ENCODE measurements around the gene FAM110D. TPM values are rescaled to one million over a fixed set of nuclear protein-coding genes. Genes with fewer than 3 reads are reported as not detected.

FAM110D gene
- polyA plus RNA-seq, 1 of the 3 experiments (the other 2 are of a cell fraction) = 0.64 TPM

GRCh38 chr1:26145041-26145959, 13.6 kb upstream of the FAM110D start:
- Histone ChIP-seq H3K4me1 (ENCODE audit: control insufficient read depth in 1 of 2, insufficient read depth in 2 of 2, low read depth in 1 of 2, low read length in 1 of 2) (no peaks in the 10 kb centered on the region), H3K27ac (ENCODE audit: low read depth in 2 of 2, low read length in 1 of 2) (no peak overlapping the region), H3K4me3 (ENCODE audit: low read depth in 2 of 2, low read length in 1 of 2) (no peak overlapping the region), H3K79me2 (ENCODE audit: insufficient read depth) (no peaks in the 10 kb centered on the region), H3K4me2 (0 out of 2 replicates have a peak overlapping the region, but pooled peaks have one; percentile 37), H2AFZ (ENCODE audit: low read depth) (no peak overlapping the region), H3F3A (replicated peaks; ENCODE audit: insufficient read depth) (no peaks in the 10 kb centered on the region), H3K36me3 (replicated peaks in 1 of 2; ENCODE audit: control insufficient read depth in 1 of 2, insufficient read depth in 2 of 2, low read length in 1 of 2) (no peaks in the 10 kb centered on the region), H3K9me3 (no peaks in the 10 kb centered on the region), H3K9me2 (no peaks in the 10 kb centered on the region), H4K20me1 (ENCODE audit: insufficient read depth) (no peaks in the 10 kb centered on the region), H3K9ac (no peak overlapping the region), H3K27me3 (ENCODE audit: insufficient read depth) (peaks cover 14% of the 10 kb centered on the region; the same call in 1 of the 2 replicates)
- POLR2A ChIA-PET = interaction anchor here (1.1 to 1.5 kb wide), 3 partner anchors 24 to 41 kb away, joined by 3 to 4 read pairs (median 3); partner anchors contain the start of gene PDIK1L
- TF ChIP-seq USF1 (IDR thresholded peaks at IDR 0.05; ENCODE audit: borderline replicate concordance, low read depth) (no peak), GABPA (IDR thresholded peaks at IDR 0.05; ENCODE audit: low read depth) (no peak), CTCF (IDR thresholded peaks at IDR 0.05) (peak; percentile 73), MAX (IDR thresholded peaks at IDR 0.05; ENCODE audit: low read depth) (no peak), RAD21 (IDR thresholded peaks at IDR 0.05; ENCODE audit: low read length) (peak; percentile 92), FOXM1 (IDR thresholded peaks at IDR 0.05; ENCODE audit: low read depth) (no peak), SMC3 (IDR thresholded peaks at IDR 0.05; ENCODE audit: low read depth, low read length) (peak; percentile 98), NRF1 (IDR thresholded peaks at IDR 0.05; ENCODE audit: low read depth, low read length) (peak; percentile 22; the same call in 1 of the 2 replicates)
- 23% methylated on average over 11 of the region's 19 CpGs for WGBS (ENCODE audit: low lambda C conversion rate)
- CTCF ChIA-PET = interaction anchor here (0.5 to 9.3 kb wide), 39 partner anchors 8 to 280 kb away, joined by 3 to 235 read pairs (median 5); partner anchors contain the start of genes C1orf232, CEP85, FAM110D and PDIK1L
- peak; percentile 81 for DNase-seq

- Histone ChIP-seq H3K36me3 (replicated peaks in 1 of 2; ENCODE audit: control insufficient read depth in 1 of 2, insufficient read depth in 2 of 2, low read length in 1 of 2) (no peaks in the 10 kb centered on the region), H4K20me1 (ENCODE audit: insufficient read depth) (no peaks in the 10 kb centered on the region), H3K4me1 (ENCODE audit: control insufficient read depth in 1 of 2, insufficient read depth in 2 of 2, low read depth in 1 of 2, low read length in 1 of 2) (no peaks in the 10 kb centered on the region), H3K79me2 (ENCODE audit: insufficient read depth) (no peaks in the 10 kb centered on the region), H3K27me3 (ENCODE audit: insufficient read depth) (peaks cover 14% of the 10 kb centered on the region; the same call in 1 of the 2 replicates), H2AFZ (ENCODE audit: low read depth) (no peak overlapping the region), H3K4me3 (ENCODE audit: low read depth in 2 of 2, low read length in 1 of 2) (no peak overlapping the region), H3K4me2 (no peak overlapping the region), H3K9me3 (no peaks in the 10 kb centered on the region), H3K9ac (no peak overlapping the region), H3K9me2 (no peaks in the 10 kb centered on the region), H3K27ac (ENCODE audit: low read depth in 2 of 2, low read length in 1 of 2) (no peak overlapping the region), H3F3A (replicated peaks; ENCODE audit: insufficient read depth) (no peaks in the 10 kb centered on the region)
- no peak for DNase-seq
- CTCF ChIA-PET = interaction anchor here (0.6 to 9.3 kb wide), 19 partner anchors 13 to 321 kb away, joined by 3 to 235 read pairs (median 6); partner anchors contain the start of genes C1orf232, FAM110D, PDIK1L and TRIM63
- 5% methylated on average over 4 of the region's 6 CpGs for WGBS (ENCODE audit: low lambda C conversion rate)
- TF ChIP-seq EZH2phosphoT487 (IDR thresholded peaks at IDR 0.05; ENCODE audit: borderline replicate concordance, low read depth) (no peak), EP300 (IDR thresholded peaks at IDR 0.05; ENCODE audit: borderline replicate concordance in 1 of 2, low read depth in 1 of 2, low read length in 1 of 2) (no peak), RXRA (IDR thresholded peaks at IDR 0.05; ENCODE audit: borderline replicate concordance, low read depth) (no peak), CTCF (IDR thresholded peaks at IDR 0.05) (no peak), SIN3A (IDR thresholded peaks at IDR 0.05; ENCODE audit: borderline replicate concordance, low read depth, low read length) (no peak), MAX (IDR thresholded peaks at IDR 0.05; ENCODE audit: low read depth) (no peak), REST (IDR thresholded peaks at IDR 0.05; ENCODE audit: low read depth, low read length) (no peak)
- POLR2A ChIA-PET = no interaction called here
Observed at GRCh38 chr1:26145960-26146294, 13.0 kb upstream of the FAM110D start.
